ENCODE results near the gene C1orf116.

Gene C1orf116

GRCh38 chr1:207013321-207014085, 19.1 kb downstream of the C1orf116 start:
- Histone ChIP-seq H3K4me3 (no peak overlapping the region), H3K4me1 (no peaks in the 10 kb centered on the region), H3K27me3 (ENCODE audit: low read depth) (no peaks in the 10 kb centered on the region), H3K9me3 (no peaks in the 10 kb centered on the region; the same call in 1 of the 2 replicates), H3K36me3 (replicated peaks) (no peaks in the 10 kb centered on the region)
- DNase-seq (ENCODE audit: low spot score in 2 of 2), result no peak
- in situ Hi-C loops (cut with MboI; ENCODE audit: low sequenced_read_pairs), result no loop called here

DNA sequence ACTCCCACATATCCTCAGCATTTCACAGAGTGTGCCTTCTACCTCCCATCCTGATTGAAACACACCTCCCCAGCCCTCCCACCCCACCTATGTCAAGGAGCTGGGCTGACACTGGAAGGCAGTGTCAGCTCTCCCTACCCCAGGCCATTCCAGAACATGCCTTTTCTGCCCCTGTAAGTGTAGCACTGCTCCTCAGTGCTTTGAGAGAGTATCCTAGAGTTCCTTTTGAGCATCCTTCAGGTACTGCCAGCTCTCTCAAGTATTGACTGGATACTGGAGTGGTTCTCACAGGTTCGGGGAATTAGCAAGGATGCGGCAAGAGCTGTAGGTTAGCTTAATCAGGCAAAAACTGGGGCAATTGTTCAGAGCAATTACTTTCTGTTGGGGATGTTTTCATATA, 21.8 kb downstream of the C1orf116 start:
- DNase-seq (ENCODE audit: low spot score in 2 of 2), result no peak
- Histone ChIP-seq H3K36me3 (replicated peaks) (no peaks in the 10 kb centered on the region), H3K4me1 (peaks cover 15% of the 10 kb centered on the region), H3K9me3 (peaks cover 6% of the 10 kb centered on the region), H3K27me3 (ENCODE audit: low read depth) (no peaks in the 10 kb centered on the region), H3K4me3 (no peak overlapping the region)
- in situ Hi-C loops (cut with MboI; ENCODE audit: low sequenced_read_pairs), result no loop called here

GRCh38 chr1:207009945-207010344, 22.6 kb downstream of the C1orf116 start:
- in situ Hi-C loops (cut with MboI; ENCODE audit: low sequenced_read_pairs), result no loop called here
- no peak for DNase-seq (ENCODE audit: low spot score in 2 of 2)
- H3K27me3 ChIP-seq (ENCODE audit: low read depth), result no peaks in the 10 kb centered on the region

GRCh38 chr1:207009182-207009850, 23.2 kb downstream of the C1orf116 start:
- Histone ChIP-seq H3K9me3 (peaks cover 6% of the 10 kb centered on the region), H3K36me3 (replicated peaks) (no peaks in the 10 kb centered on the region), H3K4me1 (peaks cover 15% of the 10 kb centered on the region), H3K27me3 (ENCODE audit: low read depth) (no peaks in the 10 kb centered on the region), H3K4me3 (no peak overlapping the region)
- DNase-seq (ENCODE audit: low spot score in 2 of 2), result no peak
- in situ Hi-C loops (cut with MboI; ENCODE audit: low sequenced_read_pairs), result no loop called here

More at GRCh38 chr1:207009945-207010344, 22.6 kb downstream of the C1orf116 start:
- Histone ChIP-seq H3K4me3 (no peak overlapping the region), H3K36me3 (replicated peaks) (no peaks in the 10 kb centered on the region), H3K9me3 (peaks cover 6% of the 10 kb centered on the region), H3K4me1 (peaks cover 15% of the 10 kb centered on the region)

GRCh38 chr1:207007352-207008033, 25.1 kb downstream of the C1orf116 start:
- H3K4me1 ChIP-seq, result peaks cover 15% of the 10 kb centered on the region
- H3K9me3 ChIP-seq, result peaks cover 6% of the 10 kb centered on the region
- no peaks in the 10 kb centered on the region for H3K36me3 ChIP-seq (replicated peaks)
- no peak overlapping the region for H3K4me3 ChIP-seq
- in situ Hi-C loops (cut with MboI; ENCODE audit: low sequenced_read_pairs), result no loop called here
- DNase-seq (ENCODE audit: low spot score in 2 of 2), result peak; percentile 83 to 95
- no peaks in the 10 kb centered on the region for H3K27me3 ChIP-seq (ENCODE audit: low read depth)

DNA sequence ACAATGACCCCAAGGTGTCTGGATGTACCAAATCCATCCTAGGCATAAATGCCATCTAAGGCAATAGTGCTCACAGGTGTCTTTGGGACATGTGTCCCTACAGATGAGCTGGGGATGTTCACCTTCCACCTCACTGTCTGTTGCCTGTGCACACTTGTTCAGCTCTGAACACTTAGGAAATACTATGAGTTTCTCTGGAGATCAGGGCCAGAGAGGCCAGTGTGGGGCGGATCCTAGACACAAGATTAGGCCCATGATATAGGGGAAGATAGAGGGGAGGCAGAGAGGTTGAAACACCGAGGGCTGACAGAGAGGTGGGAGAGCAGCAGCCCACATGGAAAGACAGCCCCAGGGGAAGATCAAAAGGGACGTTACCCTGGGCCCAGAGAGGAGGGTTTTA, 25.6 kb downstream of the C1orf116 start:
- Histone ChIP-seq H3K36me3 (replicated peaks) (no peaks in the 10 kb centered on the region), H3K9me3 (peaks cover 6% of the 10 kb centered on the region), H3K4me3 (no peak overlapping the region), H3K4me1 (peaks cover 15% of the 10 kb centered on the region), H3K27me3 (ENCODE audit: low read depth) (no peaks in the 10 kb centered on the region)
- in situ Hi-C loops (cut with MboI; ENCODE audit: low sequenced_read_pairs), result no loop called here
- DNase-seq (ENCODE audit: low spot score in 2 of 2), result no peak

DNA sequence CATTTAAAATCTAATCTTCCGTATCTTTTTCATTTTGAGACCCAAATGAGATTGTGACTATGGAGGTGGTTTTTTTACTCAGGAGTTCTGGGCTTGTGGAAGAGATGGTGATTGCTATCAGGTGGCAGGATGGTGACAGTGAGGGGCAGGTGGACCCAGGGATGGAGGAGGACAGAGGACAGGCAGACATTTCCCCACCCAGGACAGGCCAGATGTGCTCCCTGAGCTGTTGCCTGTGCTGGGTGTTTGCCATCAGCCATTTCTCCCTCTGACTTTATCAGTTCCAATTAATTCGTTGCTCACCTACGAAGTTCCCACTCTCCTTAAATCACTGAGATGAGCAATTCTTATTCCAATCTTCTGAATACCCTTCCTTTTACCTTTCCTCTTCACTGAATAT, 26.5 kb downstream of the C1orf116 start:
- no peaks in the 10 kb centered on the region for H3K36me3 ChIP-seq (replicated peaks)
- no peaks in the 10 kb centered on the region for H3K27me3 ChIP-seq (ENCODE audit: low read depth)
- H3K9me3 ChIP-seq, result peaks cover 6% of the 10 kb centered on the region
- no peak overlapping the region for H3K4me3 ChIP-seq
- DNase-seq (ENCODE audit: low spot score in 2 of 2), result no peak
- H3K4me1 ChIP-seq, result peaks cover 15% of the 10 kb centered on the region
- in situ Hi-C loops (cut with MboI; ENCODE audit: low sequenced_read_pairs), result no loop called here

- Histone ChIP-seq H3K36me3 (replicated peaks) (no peaks in the 10 kb centered on the region), H3K27me3 (ENCODE audit: low read depth) (no peaks in the 10 kb centered on the region), H3K4me1 (peaks cover 15% of the 10 kb centered on the region), H3K9me3 (peaks cover 6% of the 10 kb centered on the region), H3K4me3 (no peak overlapping the region)
- DNase-seq (ENCODE audit: low spot score in 2 of 2), result peak; percentile 66 to 78
- in situ Hi-C loops (cut with MboI; ENCODE audit: low sequenced_read_pairs), result no loop called here
These were observed 27.4 kb downstream of the C1orf116 start for GRCh38 chr1:207004931-207005830.

GRCh38 chr1:207003210-207003609, 29.3 kb downstream of the C1orf116 start:
- Histone ChIP-seq H3K27me3 (ENCODE audit: low read depth) (no peaks in the 10 kb centered on the region; the same call in 1 of the 2 replicates), H3K4me3 (no peak overlapping the region), H3K36me3 (replicated peaks) (no peaks in the 10 kb centered on the region), H3K4me1 (peaks cover 15% of the 10 kb centered on the region), H3K9me3 (peaks cover 5% of the 10 kb centered on the region)
- in situ Hi-C loops (cut with MboI; ENCODE audit: low sequenced_read_pairs), result no loop called here
- DNase-seq (ENCODE audit: low spot score in 2 of 2), result no peak

- no peak for DNase-seq (ENCODE audit: low spot score in 2 of 2)
- Histone ChIP-seq H3K9me3 (peaks cover under 1% of the 10 kb centered on the region; the same call in 1 of the 2 replicates), H3K27me3 (ENCODE audit: low read depth) (no peaks in the 10 kb centered on the region; the same call in 1 of the 2 replicates), H3K36me3 (replicated peaks) (no peaks in the 10 kb centered on the region), H3K4me1 (peaks cover 11% of the 10 kb centered on the region), H3K4me3 (no peak overlapping the region)
- in situ Hi-C loops (cut with MboI; ENCODE audit: low sequenced_read_pairs), result no loop called here
These were observed 29.8 kb downstream of the C1orf116 start for GRCh38 chr1:207002724-207003146.

DNA sequence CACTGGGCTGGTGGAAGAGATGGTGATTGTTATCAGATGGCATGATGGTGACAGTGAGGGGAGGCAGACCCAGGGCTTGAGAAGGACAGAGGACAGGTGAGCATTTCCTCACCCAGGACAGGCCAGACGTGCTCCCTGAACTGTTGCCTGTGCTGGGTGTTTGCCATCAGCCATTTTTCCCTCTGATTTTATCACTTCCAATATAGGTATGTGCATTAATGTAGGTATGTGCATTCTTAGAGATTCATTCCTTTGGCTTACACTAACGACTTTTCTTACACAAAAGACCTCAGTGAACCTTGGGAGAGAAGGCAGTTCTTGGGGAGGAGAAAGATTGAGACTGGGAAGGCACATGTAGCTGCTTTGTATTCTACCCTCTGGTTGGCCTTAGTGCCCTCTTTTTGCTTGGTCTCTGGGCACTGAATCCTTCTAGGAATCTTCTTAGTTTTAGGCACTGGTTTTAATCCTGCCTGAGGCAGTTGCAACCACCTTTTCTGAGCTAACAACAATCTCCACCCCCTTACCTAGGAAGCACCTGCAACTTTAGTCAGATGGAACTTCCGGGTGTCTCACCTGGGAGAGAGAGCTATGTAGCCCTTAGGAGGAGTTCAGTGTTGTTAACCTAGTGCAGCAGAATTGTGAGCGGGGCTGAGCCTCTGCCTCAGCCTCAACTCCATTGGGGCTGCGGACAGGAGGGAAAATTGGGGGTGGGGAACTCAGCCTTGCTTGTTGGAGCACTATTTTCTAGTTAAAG, 30.9 kb downstream of the C1orf116 start:
- no peak overlapping the region for H3K4me3 ChIP-seq
- H3K4me1 ChIP-seq, result peaks cover 3% of the 10 kb centered on the region
- in situ Hi-C loops (cut with MboI; ENCODE audit: low sequenced_read_pairs), result no loop called here
- no peaks in the 10 kb centered on the region for H3K9me3 ChIP-seq
- DNase-seq (ENCODE audit: low spot score in 2 of 2), result no peak
- no peaks in the 10 kb centered on the region for H3K36me3 ChIP-seq (replicated peaks)
- peaks cover 3% of the 10 kb centered on the region; the same call in 1 of the 2 replicates for H3K27me3 ChIP-seq (ENCODE audit: low read depth)

GRCh38 chr1:207000651-207001291, 31.8 kb downstream of the C1orf116 start:
- in situ Hi-C loops (cut with MboI; ENCODE audit: low sequenced_read_pairs), result no loop called here
- DNase-seq (ENCODE audit: low spot score in 2 of 2), result no peak
- no peak overlapping the region for H3K4me3 ChIP-seq
- H3K9me3 ChIP-seq, result no peaks in the 10 kb centered on the region
- no peaks in the 10 kb centered on the region for H3K36me3 ChIP-seq (replicated peaks)
- H3K4me1 ChIP-seq, result no peaks in the 10 kb centered on the region
- H3K27me3 ChIP-seq (ENCODE audit: low read depth), result peaks cover 3% of the 10 kb centered on the region; the same call in 1 of the 2 replicates

Measured in HAP-1 (cell line).